Endothelial cell of umbilical vein (primary cell): ENCODE results near the gene REPIN1. TPM values are rescaled to one million over a fixed set of nuclear protein-coding genes. Genes with fewer than 3 reads are reported as not detected.

Experiments
- BruUV-seq: library from RNA; stranded (reverse); fragments of 400-500 nt; replicated peaks from 2 replicates; lab custom pipeline; 2021; lab: Mats Ljungman, UMichigan
- CTCF ChIA-PET: fragments of 300-600, 350-600 bp; sonication (Branson Sonifier 250); formaldehyde crosslinking; loops from one replicate; lab custom pipeline; 2021; ENCODE audit warnings: antibody characterized with exemption, inconsistent platforms; lab: Charles Lee
- POLR2A ChIA-PET: fragments of 300-600, 350-600 bp; sonication (Branson Sonifier 250); formaldehyde crosslinking; loops from one replicate; lab custom pipeline; 2021; ENCODE audit warnings: antibody characterized with exemption, inconsistent platforms; lab: Charles Lee
- DNase-seq: peaks from one replicate; pipeline ENCODE4 v3.0.0-alpha.2; 2011; ENCODE audit warnings: low read depth, low spot score
- FAIRE-seq: peaks from 2 replicates; lab custom pipeline; 2011; peaks lifted over from hg19 to GRCh38; lab: Jason Lieb, UNC
- H2AFZ ChIP-seq: 2 replicates; pipeline ENCODE4 v1.6.0; 2012; ENCODE audit warnings: low read depth, low read length, control low read depth, inconsistent platforms
- H3K27ac ChIP-seq: 2 replicates; pipeline ENCODE4 v1.5.1; 2011; ENCODE audit warnings: low read depth, mild to moderate bottlenecking, control low read depth, low read length, moderate library complexity; ENCODE audit not compliant: insufficient read depth
- H3K27me3 ChIP-seq, 2 experiments: 2 replicates each; pipeline versions ENCODE4 v1.6.0 to v1.6.1; 2011; ENCODE audit warnings: low read length in 2 of 2, mixed read lengths in 1 of 2; ENCODE audit not compliant: control insufficient read depth in 2 of 2, insufficient read depth in 2 of 2
- H3K36me3 ChIP-seq, 2 experiments: 2 replicates in 1 of 2; 3 replicates in 1 of 2; pipeline ENCODE4 v1.5.1; 2011; ENCODE audit warnings: low read length in 2 of 2, mild to moderate bottlenecking in 1 of 2, moderate library complexity in 1 of 2; ENCODE audit not compliant: control insufficient read depth in 2 of 2, insufficient read depth in 2 of 2; ENCODE audit errors: extremely low read depth in 1 of 2
- H3K4me1 ChIP-seq: 3 replicates; pipeline ENCODE4 v1.5.1; 2011; ENCODE audit warnings: mild to moderate bottlenecking, low read length; ENCODE audit not compliant: control insufficient read depth, insufficient read depth; ENCODE audit errors: extremely low read depth
- H3K4me2 ChIP-seq: 2 replicates; pipeline ENCODE4 v1.6.1; 2011; ENCODE audit warnings: low read length, control low read depth, mixed read lengths; ENCODE audit not compliant: insufficient read depth
- H3K4me3 ChIP-seq, 3 experiments: fragments of 200-600 bp in 1 of 3; sonication (generic), shearing (Covaris generic) in 1 of 3; replicated peaks in 1 of 3; 2 replicates each; pipeline ENCODE4 v1.5.1; 2011 to 2016; ENCODE audit warnings: control low read depth in 3 of 3, low read length in 3 of 3, mild to moderate bottlenecking in 2 of 3, inconsistent platforms in 1 of 3, low read depth in 1 of 3, moderate library complexity in 1 of 3; ENCODE audit not compliant: insufficient read depth in 1 of 3
- H3K79me2 ChIP-seq: 2 replicates; pipeline ENCODE4 v1.6.0; 2012; ENCODE audit warnings: low read length, inconsistent platforms; ENCODE audit not compliant: control insufficient read depth, insufficient read depth
- H3K9ac ChIP-seq: replicated peaks from 2 replicates; pipeline ENCODE3; 2011; ENCODE audit warnings: low read length, control low read depth; ENCODE audit not compliant: insufficient read depth; ENCODE audit errors: extremely low read depth
- H3K9me1 ChIP-seq: replicated peaks from 3 replicates; pipeline ENCODE4 v1.6.0; 2011; ENCODE audit warnings: mild to moderate bottlenecking, low read length; ENCODE audit not compliant: control insufficient read depth, insufficient read depth; ENCODE audit errors: extremely low read depth
- H3K9me3 ChIP-seq: replicated peaks from 2 replicates; pipeline ENCODE4 v1.5.1; 2012; ENCODE audit warnings: low read length, inconsistent platforms; ENCODE audit not compliant: control insufficient read depth, insufficient read depth
- H4K20me1 ChIP-seq: replicated peaks from 2 replicates; pipeline ENCODE3; 2011; ENCODE audit warnings: mild to moderate bottlenecking, low read length; ENCODE audit not compliant: control insufficient read depth, insufficient read depth; ENCODE audit errors: extremely low read depth
- EZH2 ChIP-seq: IDR thresholded peaks from 2 replicates; pipeline ENCODE4 v1.6.1; 2012; ENCODE audit warnings: borderline replicate concordance, low read depth, mild to moderate bottlenecking, moderate library complexity, low read length, inconsistent platforms; ENCODE audit not compliant: severe bottlenecking
- FOS ChIP-seq: IDR thresholded peaks from 2 replicates; pipeline ENCODE4 v1.6.1; 2011; ENCODE audit warnings: mild to moderate bottlenecking, low read length, moderate library complexity, borderline replicate concordance; ENCODE audit not compliant: insufficient read depth
- GATA2 ChIP-seq: IDR thresholded peaks from 2 replicates; pipeline ENCODE4 v1.7.0; 2011; ENCODE audit warnings: low read depth, mild to moderate bottlenecking, moderate library complexity, mixed read lengths, low read length; ENCODE audit not compliant: insufficient read length, insufficient read depth
- JUN ChIP-seq: IDR thresholded peaks from 2 replicates; pipeline ENCODE4 v1.6.1; 2011; ENCODE audit warnings: borderline replicate concordance, low read depth; ENCODE audit not compliant: insufficient read length, insufficient read depth
- MYC ChIP-seq: IDR thresholded peaks from one replicate; pipeline ENCODE4 v1.6.1; 2011; ENCODE audit warnings: mild to moderate bottlenecking, low read depth, low read length
- POLR2A ChIP-seq: IDR thresholded peaks from 2 replicates; pipeline ENCODE4 v1.6.1; 2012; ENCODE audit warnings: low read depth, mild to moderate bottlenecking, control low read depth, low read length
- POLR2AphosphoS5 ChIP-seq: IDR thresholded peaks from 2 replicates; pipeline ENCODE4 v1.6.1; 2012; ENCODE audit warnings: low read depth, mild to moderate bottlenecking, control low read depth, low read length, moderate library complexity; ENCODE audit not compliant: insufficient read depth
- dilution Hi-C: fragments of 300-500 bp; cut with MboI; formaldehyde crosslinking; loops from one replicate; pipeline ENCODE4 v1.15.0; 2019; ENCODE audit warnings: low sequenced_read_pairs; ENCODE audit not compliant: extremely low pct_ligation_motif_present
- intact Hi-C: fragments of 100-400 bp; cut with micrococcal nuclease; formaldehyde crosslinking; loops from one replicate; pipeline ENCODE4 v1.10.0; 2022
- polyA plus RNA-seq, 4 experiments: library from polyadenylated mRNA; depleted of rRNA in 3 of 4; stranded (reverse) in 3 of 4; unstranded in 1 of 4; fragments of >200 nt; gene quantifications; 2 replicates each; pipeline versions ENCODE4 v1.2.1 to v1.2.3, GENCODE V29; 2011 to 2012; ENCODE audit warnings: missing spikeins in 1 of 4
- total RNA-seq: library from RNA; stranded (reverse); gene quantifications from 2 replicates; pipeline ENCODE4 v1.2.3, GENCODE V29; 2021
- TF ChIP-seq, protein P1 (sequence below): IDR thresholded peaks from 2 replicates; pipeline ENCODE4 v1.6.1; 2011; ENCODE audit not compliant: insufficient read depth, insufficient read length
- TF ChIP-seq, protein P2 (sequence below), 2 donors: IDR thresholded peaks; 1 replicate in 1 of 2; 2 replicates in 1 of 2; pipeline ENCODE4 v1.5.1; 2011; ENCODE audit warnings: low read length in 2 of 2, mild to moderate bottlenecking in 2 of 2, moderate library complexity in 2 of 2, control low read depth in 1 of 2, inconsistent platforms in 1 of 2, low read depth in 1 of 2; ENCODE audit not compliant: insufficient read depth in 1 of 2; ENCODE audit errors: extremely low read depth in 1 of 2

REPIN1 gene
- total and polyA plus RNA-seq, 2 donors (not counting 3 experiments of a cell fraction or from before 2014, with no cell fraction given) = 108 to 140 TPM

DNA sequence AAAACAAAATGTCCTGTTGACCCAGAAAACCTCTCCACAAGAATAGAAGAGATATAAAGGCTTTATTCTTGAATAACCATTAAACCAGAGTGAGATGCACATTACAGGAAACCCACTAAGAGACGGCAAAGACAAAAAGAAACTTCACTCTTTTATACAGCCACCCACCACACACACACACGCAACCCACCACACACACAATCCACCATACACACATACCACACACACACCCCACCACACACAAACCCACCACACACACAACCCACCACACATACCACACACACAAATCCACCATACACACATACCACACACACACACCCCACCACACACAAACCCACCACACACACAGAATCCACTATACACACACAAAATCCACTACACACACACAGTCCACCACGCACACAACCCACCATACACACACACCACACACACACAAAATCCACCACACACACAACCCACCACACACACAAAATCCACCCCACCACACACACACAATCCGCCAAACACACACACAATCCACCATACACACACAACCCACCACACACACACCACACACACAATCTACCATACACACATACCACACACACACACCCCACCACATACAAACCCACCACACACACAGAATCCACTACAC lies 9.5 kb upstream of the REPIN1 start:
- dilution Hi-C loops (no loop called here), intact Hi-C loops (loop anchor here (5.0 kb wide), 1 partner anchor 72 kb away; no protein-coding TSS in a partner anchor)
- BruUV-seq = no TSS peak
- Histone ChIP-seq H3K4me3 (no peak overlapping the region), H3K4me1 (peaks cover 8% of the 10 kb centered on the region), H3K9me3 (no peaks in the 10 kb centered on the region), H3K27ac (no peak overlapping the region), H3K9me1 (no peaks in the 10 kb centered on the region), H4K20me1 (no peaks in the 10 kb centered on the region), H3K27me3 (no peaks in the 10 kb centered on the region), H3K9ac (no peak overlapping the region), H3K36me3 (no peaks in the 10 kb centered on the region), H3K4me2 (no peak overlapping the region), H3K79me2 (no peaks in the 10 kb centered on the region), H2AFZ (no peak overlapping the region)
- DNase-seq = no peak
- FAIRE-seq = no peak
- no peak for TF ChIP-seq MYC
- TF ChIP-seq POLR2A = no peak
- no peak for TF ChIP-seq FOS
- TF ChIP-seq, protein P1, sequence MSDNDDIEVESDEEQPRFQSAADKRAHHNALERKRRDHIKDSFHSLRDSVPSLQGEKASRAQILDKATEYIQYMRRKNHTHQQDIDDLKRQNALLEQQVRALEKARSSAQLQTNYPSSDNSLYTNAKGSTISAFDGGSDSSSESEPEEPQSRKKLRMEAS = no peak
- no peak for TF ChIP-seq GATA2
- TF ChIP-seq, protein P2, sequence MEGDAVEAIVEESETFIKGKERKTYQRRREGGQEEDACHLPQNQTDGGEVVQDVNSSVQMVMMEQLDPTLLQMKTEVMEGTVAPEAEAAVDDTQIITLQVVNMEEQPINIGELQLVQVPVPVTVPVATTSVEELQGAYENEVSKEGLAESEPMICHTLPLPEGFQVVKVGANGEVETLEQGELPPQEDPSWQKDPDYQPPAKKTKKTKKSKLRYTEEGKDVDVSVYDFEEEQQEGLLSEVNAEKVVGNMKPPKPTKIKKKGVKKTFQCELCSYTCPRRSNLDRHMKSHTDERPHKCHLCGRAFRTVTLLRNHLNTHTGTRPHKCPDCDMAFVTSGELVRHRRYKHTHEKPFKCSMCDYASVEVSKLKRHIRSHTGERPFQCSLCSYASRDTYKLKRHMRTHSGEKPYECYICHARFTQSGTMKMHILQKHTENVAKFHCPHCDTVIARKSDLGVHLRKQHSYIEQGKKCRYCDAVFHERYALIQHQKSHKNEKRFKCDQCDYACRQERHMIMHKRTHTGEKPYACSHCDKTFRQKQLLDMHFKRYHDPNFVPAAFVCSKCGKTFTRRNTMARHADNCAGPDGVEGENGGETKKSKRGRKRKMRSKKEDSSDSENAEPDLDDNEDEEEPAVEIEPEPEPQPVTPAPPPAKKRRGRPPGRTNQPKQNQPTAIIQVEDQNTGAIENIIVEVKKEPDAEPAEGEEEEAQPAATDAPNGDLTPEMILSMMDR (IDR thresholded peaks at IDR 0.05; ENCODE audit: extremely low read depth in 1 of 2, insufficient read depth in 1 of 2, low read depth in 1 of 2, low read length in 2 of 2) = no peak
- TF ChIP-seq EZH2 = no peak
- TF ChIP-seq JUN = no peak
- TF ChIP-seq POLR2AphosphoS5 = no peak
- ChIA-PET CTCF (interaction anchor here (1.0 to 1.9 kb wide), 2 partner anchors 62 to 90 kb away, joined by 4 to 6 read pairs; no protein-coding TSS in a partner anchor), POLR2A (no interaction called here)
